Measurements from ENCODE around the gene PSEN1. TPM values are rescaled to one million over a fixed set of nuclear protein-coding genes. Genes with fewer than 3 reads are reported as not detected.

The PSEN1 gene
- total RNA-seq, 3 donors from 2014 or later = 45.6 to 64.5 (median 63.2) TPM

DNA sequence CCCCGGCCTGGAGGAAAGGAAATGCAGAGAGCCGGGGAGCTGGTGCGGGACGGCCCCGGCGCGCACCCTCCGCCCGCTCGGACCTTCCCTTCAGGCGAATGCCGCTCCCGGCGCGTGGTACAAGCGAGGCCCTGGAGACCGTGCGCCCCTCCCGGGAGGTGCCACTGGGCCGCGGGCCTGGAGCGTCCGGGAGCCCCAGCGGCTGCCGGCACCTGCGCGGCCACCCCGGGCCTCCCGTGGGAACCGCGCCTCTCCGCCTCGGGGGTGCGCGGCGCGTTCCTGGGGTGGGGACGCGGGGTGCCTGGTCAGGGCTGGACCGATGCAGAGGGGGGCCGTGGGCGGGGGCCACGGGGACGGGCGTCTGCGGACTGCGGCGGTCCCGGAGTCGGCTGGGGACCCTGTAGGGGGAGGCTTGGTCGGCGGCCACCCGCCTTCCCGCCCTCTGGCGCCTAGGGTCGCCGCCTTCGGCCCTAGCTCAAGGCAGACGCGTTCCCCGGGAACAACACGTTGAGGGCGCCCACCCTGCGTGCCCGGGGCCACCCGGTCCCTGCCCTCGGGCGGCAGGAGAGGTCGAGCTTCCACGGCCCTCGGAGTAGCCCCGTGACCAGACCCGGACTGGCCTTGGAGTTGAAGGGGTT is 101.6 kb downstream of the PSEN1 start:
- no peak for DNase-seq (ENCODE audit: low spot score in 2 of 2)
- TF ChIP-seq POLR2A (IDR thresholded peaks at IDR 0.05) (no peak), POLR2AphosphoS5 (IDR thresholded peaks at IDR 0.05) (no peak)
- TF ChIP-seq, protein P1, sequence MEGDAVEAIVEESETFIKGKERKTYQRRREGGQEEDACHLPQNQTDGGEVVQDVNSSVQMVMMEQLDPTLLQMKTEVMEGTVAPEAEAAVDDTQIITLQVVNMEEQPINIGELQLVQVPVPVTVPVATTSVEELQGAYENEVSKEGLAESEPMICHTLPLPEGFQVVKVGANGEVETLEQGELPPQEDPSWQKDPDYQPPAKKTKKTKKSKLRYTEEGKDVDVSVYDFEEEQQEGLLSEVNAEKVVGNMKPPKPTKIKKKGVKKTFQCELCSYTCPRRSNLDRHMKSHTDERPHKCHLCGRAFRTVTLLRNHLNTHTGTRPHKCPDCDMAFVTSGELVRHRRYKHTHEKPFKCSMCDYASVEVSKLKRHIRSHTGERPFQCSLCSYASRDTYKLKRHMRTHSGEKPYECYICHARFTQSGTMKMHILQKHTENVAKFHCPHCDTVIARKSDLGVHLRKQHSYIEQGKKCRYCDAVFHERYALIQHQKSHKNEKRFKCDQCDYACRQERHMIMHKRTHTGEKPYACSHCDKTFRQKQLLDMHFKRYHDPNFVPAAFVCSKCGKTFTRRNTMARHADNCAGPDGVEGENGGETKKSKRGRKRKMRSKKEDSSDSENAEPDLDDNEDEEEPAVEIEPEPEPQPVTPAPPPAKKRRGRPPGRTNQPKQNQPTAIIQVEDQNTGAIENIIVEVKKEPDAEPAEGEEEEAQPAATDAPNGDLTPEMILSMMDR (IDR thresholded peaks at IDR 0.05) = no peak
- peaks cover 0 to 3% of the 10 kb centered on the region in 2 donors for H3K27me3 ChIP-seq
- intact Hi-C loops (cut with DNase I; ENCODE audit: low total_unique reads) = loop anchor here (10.0 kb wide), 1 partner anchor 47 kb away; no protein-coding TSS in a partner anchor
- no peaks in the 10 kb centered on the region for H3K9me3 ChIP-seq
- peaks cover 7 to 10% of the 10 kb centered on the region in 2 donors for H3K4me1 ChIP-seq
- peak overlapping the region; percentile 53 to 84 (median 67) for H3K4me3 ChIP-seq
- H3K36me3 ChIP-seq = no peaks in the 10 kb centered on the region
- peak overlapping the region; percentile 58 to 77 for H3K27ac ChIP-seq

DNA sequence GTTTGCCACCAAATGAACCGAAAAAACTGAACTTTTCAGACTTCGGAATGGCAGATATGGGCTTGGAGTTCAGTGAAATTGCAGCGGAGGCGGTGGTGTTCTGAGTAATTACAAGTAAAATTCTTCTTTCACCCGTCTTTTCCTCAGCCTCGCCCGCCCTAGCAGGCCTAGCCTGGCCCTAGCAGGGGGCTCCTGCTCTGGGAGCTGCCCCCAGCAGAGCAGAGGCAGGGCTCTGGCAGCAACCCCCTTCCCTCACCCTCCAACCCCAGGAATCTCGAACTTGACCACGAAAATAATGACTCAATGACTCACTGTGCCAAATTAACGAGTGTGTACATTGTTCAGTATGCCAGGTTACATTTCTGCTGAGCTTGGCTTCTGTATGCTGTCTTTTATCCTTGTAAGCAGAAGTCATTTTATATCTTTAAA is 102.1 kb downstream of the PSEN1 start:
- peaks cover 0 to 3% of the 10 kb centered on the region in 2 donors for H3K27me3 ChIP-seq

DNA sequence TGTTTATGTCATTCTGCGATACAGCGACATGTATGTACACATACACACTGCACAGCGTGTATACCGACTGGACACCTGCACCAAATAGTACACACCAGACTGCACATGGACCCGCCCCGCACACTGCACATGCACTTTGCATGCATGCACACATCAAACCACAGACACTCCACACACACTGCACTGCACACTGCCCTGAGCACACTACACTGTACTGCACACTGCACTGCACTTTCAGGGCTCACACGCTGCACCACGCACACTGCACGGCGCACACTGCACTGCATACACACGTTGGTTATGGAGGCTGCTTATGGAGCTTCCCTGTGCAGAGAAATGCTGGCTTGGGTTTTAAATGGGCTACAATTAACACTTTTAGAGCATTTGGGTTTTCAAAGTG is 102.6 kb downstream of the PSEN1 start:
- no peaks in the 10 kb centered on the region for H3K36me3 ChIP-seq
- peak overlapping the region; percentile 53 to 84 (median 67) for H3K4me3 ChIP-seq
- no peak for TF ChIP-seq POLR2AphosphoS5 (IDR thresholded peaks at IDR 0.05)
- TF ChIP-seq, protein P1 (IDR thresholded peaks at IDR 0.05) = no peak
- no peak for TF ChIP-seq POLR2A (IDR thresholded peaks at IDR 0.05)
- H3K9me3 ChIP-seq = no peaks in the 10 kb centered on the region
- peaks cover 0 to under 1% of the 10 kb centered on the region in 2 donors for H3K27me3 ChIP-seq
- no peak for DNase-seq (ENCODE audit: low spot score in 2 of 2)
- H3K4me1 ChIP-seq = peaks cover 7 to 10% of the 10 kb centered on the region in 2 donors
- no peak overlapping the region for H3K27ac ChIP-seq
- intact Hi-C loops (cut with DNase I; ENCODE audit: low total_unique reads) = loop anchor here (10.0 kb wide), 1 partner anchor 46 kb away; no protein-coding TSS in a partner anchor

More for the DNA sequence above, 102.1 kb downstream of the PSEN1 start:
- Histone ChIP-seq H3K36me3 (no peaks in the 10 kb centered on the region), H3K27ac (peak overlapping the region; percentile 58 to 77), H3K4me1 (peaks cover 7 to 10% of the 10 kb centered on the region in 2 donors), H3K9me3 (no peaks in the 10 kb centered on the region), H3K4me3 (peak overlapping the region; percentile 53 to 84 (median 67))
- DNase-seq (ENCODE audit: low spot score in 2 of 2) = no peak
- TF ChIP-seq POLR2AphosphoS5 (IDR thresholded peaks at IDR 0.05) = no peak
- no peak for TF ChIP-seq POLR2A (IDR thresholded peaks at IDR 0.05)
- intact Hi-C loops (cut with DNase I; ENCODE audit: low total_unique reads) = loop anchor here (10.0 kb wide), 1 partner anchor 46 kb away; no protein-coding TSS in a partner anchor

DNA sequence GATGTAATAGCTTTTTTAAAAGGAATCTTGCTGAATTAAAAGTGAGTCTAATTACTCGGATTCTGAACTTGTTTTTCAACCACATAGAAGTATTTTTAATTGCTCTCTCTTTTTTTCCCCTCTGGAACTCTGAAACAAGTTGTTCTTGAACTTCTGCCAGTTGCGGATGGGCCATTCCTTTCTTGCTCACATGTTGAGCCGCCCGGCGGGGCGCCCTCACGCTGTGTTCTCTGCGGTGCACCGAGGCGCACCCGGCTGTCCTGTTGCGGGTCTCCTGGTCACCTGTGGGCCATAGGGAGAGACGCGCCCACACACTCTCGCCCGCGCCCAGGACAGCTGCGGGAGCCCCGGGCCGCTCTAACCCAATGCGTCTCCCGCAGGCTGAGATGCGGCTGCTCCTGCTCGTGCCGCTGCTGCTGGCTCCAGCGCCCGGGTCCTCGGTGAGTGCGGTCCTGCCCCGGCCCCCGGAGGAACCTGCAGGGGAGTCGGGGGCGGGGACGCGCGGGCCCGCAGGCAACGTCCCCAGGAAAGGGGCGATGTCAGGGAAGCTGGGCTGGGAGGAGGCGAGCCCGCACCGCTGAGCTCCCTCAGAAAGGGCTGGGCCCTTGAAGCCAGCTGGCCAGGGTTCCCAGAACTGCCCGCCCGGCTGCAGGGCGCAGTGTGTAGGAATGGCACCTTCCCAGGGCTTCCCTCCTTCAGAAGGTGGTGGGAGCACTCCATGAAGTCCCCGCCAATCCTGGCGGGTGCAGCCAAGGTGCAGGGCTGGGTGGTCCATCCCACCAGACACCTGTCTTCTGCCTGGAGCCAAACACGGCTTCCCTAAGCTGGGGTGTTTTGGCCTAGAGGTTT is 103.3 kb downstream of the PSEN1 start:
- no peaks in the 10 kb centered on the region for H3K9me3 ChIP-seq
- H3K4me1 ChIP-seq = peaks cover 7 to 10% of the 10 kb centered on the region in 2 donors
- intact Hi-C loops (cut with DNase I; ENCODE audit: low total_unique reads) = loop anchor here (10.0 kb wide), 1 partner anchor 45 kb away; no protein-coding TSS in a partner anchor
- peak in 1 of 2 donors; percentile 41 for DNase-seq (ENCODE audit: low spot score in 2 of 2)
- H3K27ac ChIP-seq = peak overlapping the region in 1 of 2 donors; percentile 60
- H3K36me3 ChIP-seq = no peaks in the 10 kb centered on the region
- TF ChIP-seq POLR2A (IDR thresholded peaks at IDR 0.05) (no peak), POLR2AphosphoS5 (IDR thresholded peaks at IDR 0.05) (no peak)
- TF ChIP-seq, protein P1 (IDR thresholded peaks at IDR 0.05) = no peak
- no peaks in the 10 kb centered on the region for H3K27me3 ChIP-seq
- peak overlapping the region; percentile 53 to 84 (median 67) for H3K4me3 ChIP-seq

DNA sequence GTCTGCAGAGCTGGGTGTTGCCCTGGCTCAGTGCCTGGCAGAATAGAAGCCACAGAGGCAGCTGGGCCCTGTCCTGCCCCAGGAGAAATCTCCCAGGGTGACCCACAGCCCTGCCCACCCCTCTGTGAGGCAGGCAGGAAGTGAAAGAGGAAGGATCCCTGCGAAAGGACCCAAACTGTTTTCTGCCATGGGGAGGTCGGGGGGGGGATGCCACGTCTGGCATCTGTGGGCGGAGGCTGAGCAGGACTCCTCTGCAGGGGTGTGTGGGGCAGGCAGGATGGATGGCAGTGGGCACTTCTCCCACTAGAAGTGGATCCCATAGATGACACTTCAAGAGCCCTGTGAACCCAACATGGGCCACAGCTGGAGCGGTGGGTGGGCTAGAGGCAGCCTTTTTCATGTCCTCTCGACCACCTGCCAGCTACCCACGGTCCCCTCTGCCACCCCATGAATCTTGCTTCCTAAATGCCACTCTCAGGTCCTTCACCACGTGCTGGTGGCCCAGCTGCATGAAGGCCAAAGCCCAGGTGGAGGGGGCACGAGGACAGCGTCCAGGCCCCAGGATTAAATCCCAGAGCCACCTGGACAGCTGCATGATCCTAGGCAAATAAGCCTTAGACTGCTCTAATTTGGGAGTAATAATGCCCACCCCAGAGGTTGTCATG is 104.6 kb downstream of the PSEN1 start:
- H3K4me3 ChIP-seq = no peak overlapping the region
- intact Hi-C loops (cut with DNase I; ENCODE audit: low total_unique reads) = no loop called here
- H3K36me3 ChIP-seq = no peaks in the 10 kb centered on the region
- DNase-seq (ENCODE audit: low spot score in 2 of 2) = peak in 1 of 2 donors; percentile 38
- no peaks in the 10 kb centered on the region for H3K27me3 ChIP-seq
- H3K4me1 ChIP-seq = peaks cover 7 to 10% of the 10 kb centered on the region in 2 donors
- peak overlapping the region in 1 of 2 donors; percentile 52 for H3K27ac ChIP-seq
- H3K9me3 ChIP-seq = no peaks in the 10 kb centered on the region
- TF ChIP-seq, protein P1 (IDR thresholded peaks at IDR 0.05) = no peak
- no peak for TF ChIP-seq POLR2AphosphoS5 (IDR thresholded peaks at IDR 0.05)
- no peak for TF ChIP-seq POLR2A (IDR thresholded peaks at IDR 0.05)
